ENCODE measurements around the gene FUT2. TPM values are rescaled to one million over a fixed set of nuclear protein-coding genes. Genes with fewer than 3 reads are reported as not detected.
"Not testable (repeated sequence)": the region's sequence is repeated elsewhere in the genome, so short reads cannot be mapped to it uniquely, and the experiment has no call there.

The FUT2 gene
- total RNA-seq, 1 experiment from 2014 or later = 12.5 TPM

- Histone ChIP-seq H3K79me2 (ENCODE audit: insufficient read depth, low read length) (no peaks in the 10 kb centered on the region), H3K27me3 (ENCODE audit: insufficient read depth, low read length) (no peaks in the 10 kb centered on the region), H3K4me1 (ENCODE audit: control insufficient read depth in 1 of 2, insufficient read depth in 2 of 2, low read length in 2 of 2) (peaks cover 13 to 25% of the 10 kb centered on the region in 2 experiments), H3K9ac (ENCODE audit: low read length) (no peak overlapping the region), H3K4me2 (ENCODE audit: low read length) (no peak overlapping the region), H2AFZ (ENCODE audit: low read depth, low read length, poor library complexity, severe bottlenecking) (no peak overlapping the region), H3K27ac (ENCODE audit: low read depth, low read length) (no peak overlapping the region), H3K36me3 (ENCODE audit: control insufficient read depth in 1 of 2, insufficient read depth in 2 of 2, low read length in 2 of 2) (no peaks in the 10 kb centered on the region), H3K9me2 (ENCODE audit: insufficient read depth) (no peaks in the 10 kb centered on the region), H4K20me1 (ENCODE audit: insufficient read depth) (no peaks in the 10 kb centered on the region), H3K9me3 (ENCODE audit: control insufficient read depth in 1 of 2, insufficient read depth in 1 of 2, low read depth in 1 of 2, low read length in 2 of 2) (no peaks in the 10 kb centered on the region), H3K4me3 (replicated peaks in 1 of 2; ENCODE audit: low read depth in 1 of 2, low read length in 2 of 2) (no peak overlapping the region)
- intact Hi-C loops (cut with micrococcal nuclease) = no loop called here
- ChIA-PET CTCF (interaction anchor here (3.0 to 3.1 kb wide), 2 partner anchors 19 to 62 kb away, joined by 12 to 16 read pairs; partner anchors contain the start of gene FUT2), POLR2A (interaction anchor here (1.4 kb wide), 1 partner anchor 19 kb away, joined by 3 read pairs; the partner anchor contains the start of gene FUT2), RAD21 (ENCODE audit: low non-redundant PET in 1 of 2, low total read pairs in 2 of 2, uncharacterized antibody in 2 of 2, unreplicated experiment in 2 of 2) (no interaction called here)
- no peak for ATAC-seq
- BruUV-seq (replicated peaks) = no TSS peak
- no peak for DNase-seq (ENCODE audit: low read depth, low spot score)
- no peak for TF ChIP-seq EZH2phosphoT487 (IDR thresholded peaks at IDR 0.05; ENCODE audit: borderline replicate concordance)
These were observed 18.9 kb upstream of the FUT2 start for GRCh38 chr19:48676887-48677286.

- peak; percentile 51 for ATAC-seq
- H3K9me2 ChIP-seq (ENCODE audit: insufficient read depth) = no peaks in the 10 kb centered on the region
- no peak for DNase-seq (ENCODE audit: low read depth, low spot score)
- peaks cover 13 to 25% of the 10 kb centered on the region in 2 experiments for H3K4me1 ChIP-seq (ENCODE audit: control insufficient read depth in 1 of 2, insufficient read depth in 2 of 2, low read length in 2 of 2)
- intact Hi-C loops (cut with micrococcal nuclease) = no loop called here
- no peaks in the 10 kb centered on the region for H3K36me3 ChIP-seq (ENCODE audit: control insufficient read depth in 1 of 2, insufficient read depth in 2 of 2, low read length in 2 of 2)
- H3K27ac ChIP-seq (ENCODE audit: low read depth, low read length) = no peak overlapping the region
- peak overlapping the region; percentile 2 for H3K4me2 ChIP-seq (ENCODE audit: low read length)
- no peak overlapping the region for H3K9ac ChIP-seq (ENCODE audit: low read length)
- no peak overlapping the region for H2AFZ ChIP-seq (ENCODE audit: low read depth, low read length, poor library complexity, severe bottlenecking)
- no peaks in the 10 kb centered on the region for H3K79me2 ChIP-seq (ENCODE audit: insufficient read depth, low read length)
- TF ChIP-seq JUND (IDR thresholded peaks at IDR 0.05) = no peak
- TF ChIP-seq TCF7L2 (IDR thresholded peaks at IDR 0.05; ENCODE audit: borderline replicate concordance, extremely low read depth, insufficient read depth, insufficient read length) = no peak
- no peak for TF ChIP-seq SIN3A (IDR thresholded peaks at IDR 0.05; ENCODE audit: low read depth)
- no peak for TF ChIP-seq ZNF274 (IDR thresholded peaks at IDR 0.05; ENCODE audit: low read depth, low read length)
- no peak for TF ChIP-seq EGR1 (IDR thresholded peaks at IDR 0.05; ENCODE audit: low read depth)
- ChIA-PET POLR2A (no interaction called here), CTCF (interaction anchor here (1.1 to 1.3 kb wide), 2 partner anchors 32 to 60 kb away, joined by 3 to 4 read pairs; partner anchors contain the start of gene CA11), RAD21 (ENCODE audit: low non-redundant PET in 1 of 2, low total read pairs in 2 of 2, uncharacterized antibody in 2 of 2, unreplicated experiment in 2 of 2) (no interaction called here)
- no peaks in the 10 kb centered on the region for H3K27me3 ChIP-seq (ENCODE audit: insufficient read depth, low read length)
- H3K9me3 ChIP-seq (ENCODE audit: control insufficient read depth in 1 of 2, insufficient read depth in 1 of 2, low read depth in 1 of 2, low read length in 2 of 2) = no peaks in the 10 kb centered on the region
- BruUV-seq (replicated peaks) = no TSS peak
- H3K4me3 ChIP-seq (replicated peaks in 1 of 2; ENCODE audit: low read depth in 1 of 2, low read length in 2 of 2) = no peak overlapping the region
- H4K20me1 ChIP-seq (ENCODE audit: insufficient read depth) = no peaks in the 10 kb centered on the region
These were observed 17.6 kb upstream of the FUT2 start for GRCh38 chr19:48678201-48678600.

GRCh38 chr19:48680006-48680405 lies 15.8 kb upstream of the FUT2 start:
- intact Hi-C loops (cut with micrococcal nuclease); H2AFZ ChIP-seq (ENCODE audit: low read depth, low read length, poor library complexity, severe bottlenecking); H3K9me2 ChIP-seq (ENCODE audit: insufficient read depth); H3K27me3 ChIP-seq (ENCODE audit: insufficient read depth, low read length); ATAC-seq; POLR2A ChIA-PET; H3K27ac ChIP-seq (ENCODE audit: low read depth, low read length); H3K79me2 ChIP-seq (ENCODE audit: insufficient read depth, low read length); BruUV-seq (replicated peaks); H3K4me3 ChIP-seq (replicated peaks in 1 of 2; ENCODE audit: low read depth in 1 of 2, low read length in 2 of 2); CTCF ChIA-PET; H3K9ac ChIP-seq (ENCODE audit: low read length); H4K20me1 ChIP-seq (ENCODE audit: insufficient read depth); H3K9me3 ChIP-seq (ENCODE audit: control insufficient read depth in 1 of 2, insufficient read depth in 1 of 2, low read depth in 1 of 2, low read length in 2 of 2); RAD21 ChIA-PET (ENCODE audit: low non-redundant PET in 1 of 2, low total read pairs in 2 of 2, uncharacterized antibody in 2 of 2, unreplicated experiment in 2 of 2); H3K4me2 ChIP-seq (ENCODE audit: low read length); H3K36me3 ChIP-seq (ENCODE audit: control insufficient read depth in 1 of 2, insufficient read depth in 2 of 2, low read length in 2 of 2); DNase-seq (ENCODE audit: low read depth, low spot score): not testable (repeated sequence)
- peaks cover 21 to 30% of the 10 kb centered on the region in 2 experiments for H3K4me1 ChIP-seq (ENCODE audit: control insufficient read depth in 1 of 2, insufficient read depth in 2 of 2, low read length in 2 of 2)

Data from HCT116 (cell line).